ENCODE data around the gene IRX6. TPM values are rescaled to one million over a fixed set of nuclear protein-coding genes. Genes with fewer than 3 reads are reported as not detected.

Gene IRX6
- total RNA-seq, 2 experiments from 2014 or later: not detected

- H3K27ac Mint-ChIP-seq: no peak overlapping the region
- H3K27me3 Mint-ChIP-seq: peaks cover 7% of the 10 kb centered on the region
- no peak overlapping the region for H3K4me3 Mint-ChIP-seq
- DNase-seq: no peak
- no peaks in the 10 kb centered on the region for H3K36me3 Mint-ChIP-seq
- H3K4me1 Mint-ChIP-seq (ENCODE audit: low read depth): no peaks in the 10 kb centered on the region
- intact Hi-C loops (cut with micrococcal nuclease): no loop called here
- no peaks in the 10 kb centered on the region for H3K9me3 Mint-ChIP-seq
- POLR2A ChIA-PET: no interaction called here
- CTCF ChIA-PET: no interaction called here
Measured at GRCh38 chr16:55350984-55351383, 27.0 kb downstream of the IRX6 start.

GRCh38 chr16:55351936-55352335 lies 27.9 kb downstream of the IRX6 start:
- no peak overlapping the region for H3K27ac Mint-ChIP-seq
- H3K4me1 Mint-ChIP-seq (ENCODE audit: low read depth): no peaks in the 10 kb centered on the region
- intact Hi-C loops (cut with micrococcal nuclease): no loop called here
- no peaks in the 10 kb centered on the region for H3K9me3 Mint-ChIP-seq
- H3K4me3 Mint-ChIP-seq: no peak overlapping the region
- peaks cover 7% of the 10 kb centered on the region for H3K27me3 Mint-ChIP-seq
- CTCF ChIA-PET: no interaction called here
- POLR2A ChIA-PET: no interaction called here
- no peak for DNase-seq
- H3K36me3 Mint-ChIP-seq: no peaks in the 10 kb centered on the region

- ChIA-PET POLR2A (no interaction called here), CTCF (no interaction called here)
- intact Hi-C loops (cut with micrococcal nuclease): no loop called here
- H3K4me3 Mint-ChIP-seq: no peak overlapping the region
- H3K27me3 Mint-ChIP-seq: peaks cover 2% of the 10 kb centered on the region
- H3K36me3 Mint-ChIP-seq: no peaks in the 10 kb centered on the region
- DNase-seq: no peak
- H3K27ac Mint-ChIP-seq: no peak overlapping the region
- H3K4me1 Mint-ChIP-seq (ENCODE audit: low read depth): no peaks in the 10 kb centered on the region
- H3K9me3 Mint-ChIP-seq: no peaks in the 10 kb centered on the region
Measured at GRCh38 chr16:55357241-55357640, 33.2 kb downstream of the IRX6 start.

- Mint-ChIP-seq H3K4me3 (no peak overlapping the region), H3K27me3 (peaks cover 2% of the 10 kb centered on the region), H3K4me1 (ENCODE audit: low read depth) (no peaks in the 10 kb centered on the region), H3K27ac (no peak overlapping the region), H3K9me3 (no peaks in the 10 kb centered on the region), H3K36me3 (no peaks in the 10 kb centered on the region)
- intact Hi-C loops (cut with micrococcal nuclease): no loop called here
- DNase-seq: no peak
- POLR2A ChIA-PET: no interaction called here
- CTCF ChIA-PET: no interaction called here
Measured at GRCh38 chr16:55359946-55360345, 35.9 kb downstream of the IRX6 start.

- CTCF ChIA-PET: no interaction called here
- no peak for DNase-seq
- POLR2A ChIA-PET: no interaction called here
- Mint-ChIP-seq H3K36me3 (no peaks in the 10 kb centered on the region), H3K27ac (no peak overlapping the region), H3K4me1 (ENCODE audit: low read depth) (no peaks in the 10 kb centered on the region), H3K9me3 (no peaks in the 10 kb centered on the region), H3K27me3 (peaks cover 13% of the 10 kb centered on the region), H3K4me3 (no peak overlapping the region)
- intact Hi-C loops (cut with micrococcal nuclease): no loop called here
Measured at GRCh38 chr16:55364811-55365210, 40.8 kb downstream of the IRX6 start.

GRCh38 chr16:55367301-55367811 lies 43.4 kb downstream of the IRX6 start:
- ChIA-PET CTCF (no interaction called here), POLR2A (no interaction called here)
- H3K27ac Mint-ChIP-seq: no peak overlapping the region
- no peaks in the 10 kb centered on the region for H3K4me1 Mint-ChIP-seq (ENCODE audit: low read depth)
- H3K4me3 Mint-ChIP-seq: no peak overlapping the region
- H3K36me3 Mint-ChIP-seq: no peaks in the 10 kb centered on the region
- H3K27me3 Mint-ChIP-seq: peaks cover 31% of the 10 kb centered on the region
- H3K9me3 Mint-ChIP-seq: no peaks in the 10 kb centered on the region
- intact Hi-C loops (cut with micrococcal nuclease): no loop called here
- no peak for DNase-seq

GRCh38 chr16:55367866-55368603 lies 44.0 kb downstream of the IRX6 start:
- POLR2A ChIA-PET: no interaction called here
- no peak overlapping the region for H3K4me3 Mint-ChIP-seq
- H3K27me3 Mint-ChIP-seq: peaks cover 36% of the 10 kb centered on the region
- intact Hi-C loops (cut with micrococcal nuclease): no loop called here
- no peaks in the 10 kb centered on the region for H3K9me3 Mint-ChIP-seq
- CTCF ChIA-PET: no interaction called here
- DNase-seq: no peak
- no peaks in the 10 kb centered on the region for H3K4me1 Mint-ChIP-seq (ENCODE audit: low read depth)
- no peak overlapping the region for H3K27ac Mint-ChIP-seq
- H3K36me3 Mint-ChIP-seq: no peaks in the 10 kb centered on the region

GRCh38 chr16:55369151-55369550 lies 45.1 kb downstream of the IRX6 start:
- Mint-ChIP-seq H3K36me3 (no peaks in the 10 kb centered on the region), H3K4me1 (ENCODE audit: low read depth) (no peaks in the 10 kb centered on the region), H3K4me3 (no peak overlapping the region), H3K9me3 (no peaks in the 10 kb centered on the region), H3K27ac (no peak overlapping the region), H3K27me3 (peaks cover 36% of the 10 kb centered on the region)
- no peak for DNase-seq
- ChIA-PET CTCF (no interaction called here), POLR2A (no interaction called here)
- intact Hi-C loops (cut with micrococcal nuclease): no loop called here

GRCh38 chr16:55370762-55371482 lies 46.9 kb downstream of the IRX6 start:
- CTCF ChIA-PET: no interaction called here
- POLR2A ChIA-PET: no interaction called here

GRCh38 chr16:55372792-55373488 lies 48.9 kb downstream of the IRX6 start:
- Mint-ChIP-seq H3K9me3 (no peaks in the 10 kb centered on the region), H3K27me3 (peaks cover 35% of the 10 kb centered on the region), H3K4me3 (no peak overlapping the region), H3K36me3 (no peaks in the 10 kb centered on the region), H3K4me1 (ENCODE audit: low read depth) (no peaks in the 10 kb centered on the region), H3K27ac (no peak overlapping the region)
- CTCF ChIA-PET: no interaction called here
- POLR2A ChIA-PET: interaction anchor here (0.6 kb wide), 1 partner anchor 9 kb away, joined by 3 read pairs; no protein-coding TSS in a partner anchor
- DNase-seq: no peak
- intact Hi-C loops (cut with micrococcal nuclease): no loop called here

More at GRCh38 chr16:55370762-55371482, 46.9 kb downstream of the IRX6 start:
- no peaks in the 10 kb centered on the region for H3K9me3 Mint-ChIP-seq
- H3K27ac Mint-ChIP-seq: no peak overlapping the region
- intact Hi-C loops (cut with micrococcal nuclease): no loop called here
- peaks cover 34% of the 10 kb centered on the region for H3K27me3 Mint-ChIP-seq
- no peaks in the 10 kb centered on the region for H3K4me1 Mint-ChIP-seq (ENCODE audit: low read depth)
- peak; percentile 23 for DNase-seq
- no peak overlapping the region for H3K4me3 Mint-ChIP-seq
- no peaks in the 10 kb centered on the region for H3K36me3 Mint-ChIP-seq

GRCh38 chr16:55373489-55373832 lies 49.5 kb downstream of the IRX6 start:
- DNase-seq: no peak
- intact Hi-C loops (cut with micrococcal nuclease): no loop called here
- Mint-ChIP-seq H3K4me1 (ENCODE audit: low read depth) (no peaks in the 10 kb centered on the region), H3K27ac (no peak overlapping the region), H3K9me3 (no peaks in the 10 kb centered on the region), H3K27me3 (peaks cover 32% of the 10 kb centered on the region), H3K36me3 (no peaks in the 10 kb centered on the region), H3K4me3 (no peak overlapping the region)
- POLR2A ChIA-PET: no interaction called here
- CTCF ChIA-PET: no interaction called here

- Mint-ChIP-seq H3K4me1 (ENCODE audit: low read depth) (no peaks in the 10 kb centered on the region), H3K36me3 (no peaks in the 10 kb centered on the region), H3K9me3 (no peaks in the 10 kb centered on the region), H3K27ac (no peak overlapping the region), H3K27me3 (peaks cover 21% of the 10 kb centered on the region), H3K4me3 (no peak overlapping the region)
- intact Hi-C loops (cut with micrococcal nuclease): no loop called here
- POLR2A ChIA-PET: no interaction called here
- no peak for DNase-seq
- CTCF ChIA-PET: no interaction called here
Measured at GRCh38 chr16:55376045-55376444, 52.0 kb downstream of the IRX6 start.
